H9 (cell line): ENCODE measurements around the gene TRIOBP. TPM values are rescaled to one million over a fixed set of nuclear protein-coding genes. Genes with fewer than 3 reads are reported as not detected.

Experiments
- DNase-seq: peaks from one replicate; pipeline ENCODE4 v3.0.0-alpha.2; 2017
- H2AFZ ChIP-seq: one replicate; pipeline ENCODE4 v1.6.1; 2013; ENCODE audit warnings: mild to moderate bottlenecking, low read length, control low read depth, moderate library complexity
- H2AK5ac ChIP-seq: 2 replicates; pipeline ENCODE4 v1.6.1; 2013; ENCODE audit warnings: low read length, control low read depth, mixed read lengths; ENCODE audit not compliant: insufficient read length
- H2BK120ac ChIP-seq: one replicate; pipeline ENCODE4 v1.6.1; 2013; ENCODE audit warnings: low read depth, mild to moderate bottlenecking, low read length, control low read depth, inconsistent platforms; ENCODE audit not compliant: poor library complexity, severe bottlenecking
- H2BK12ac ChIP-seq: 2 replicates; pipeline ENCODE4 v1.6.1; 2013; ENCODE audit warnings: low read length, control low read depth, mixed read lengths, low read depth; ENCODE audit not compliant: insufficient read length
- H2BK15ac ChIP-seq: 2 replicates; pipeline ENCODE4 v1.6.1; 2013; ENCODE audit warnings: low read depth, low read length, control low read depth
- H2BK20ac ChIP-seq: one replicate; pipeline ENCODE4 v1.6.1; 2013; ENCODE audit warnings: low read depth, mild to moderate bottlenecking, low read length, control low read depth, inconsistent platforms; ENCODE audit not compliant: poor library complexity, severe bottlenecking
- H2BK5ac ChIP-seq: 2 replicates; pipeline ENCODE4 v1.6.1; 2013; ENCODE audit warnings: low read length, control low read depth, mixed read lengths; ENCODE audit not compliant: insufficient read length
- H3K14ac ChIP-seq: 2 replicates; pipeline ENCODE4 v1.6.1; 2013; ENCODE audit warnings: low read length, control low read depth; ENCODE audit not compliant: insufficient read depth
- H3K18ac ChIP-seq: 2 replicates; pipeline ENCODE4 v1.6.1; 2013; ENCODE audit warnings: low read depth, mild to moderate bottlenecking, mixed read lengths, low read length, control low read depth; ENCODE audit not compliant: insufficient read length
- H3K23ac ChIP-seq: 2 replicates; pipeline ENCODE4 v1.6.1; 2013; ENCODE audit warnings: low read length, control low read depth, mixed read lengths, low read depth; ENCODE audit not compliant: insufficient read length
- H3K23me2 ChIP-seq: 2 replicates; pipeline ENCODE4 v1.6.1; 2013; ENCODE audit warnings: low read depth, mild to moderate bottlenecking, mixed read lengths, low read length, control low read depth; ENCODE audit not compliant: insufficient read length, poor library complexity, severe bottlenecking
- H3K27ac ChIP-seq: 2 replicates; pipeline ENCODE4 v1.5.1; 2013; ENCODE audit warnings: low read length, control low read depth, mixed read lengths, low read depth; ENCODE audit not compliant: insufficient read length
- H3K27me3 ChIP-seq: 2 replicates; pipeline ENCODE4 v1.6.1; 2013; ENCODE audit warnings: low read length, control low read depth, inconsistent platforms; ENCODE audit not compliant: insufficient read depth
- H3K4ac ChIP-seq: 2 replicates; pipeline ENCODE4 v1.6.1; 2013; ENCODE audit warnings: low read depth, mild to moderate bottlenecking, control low read depth, inconsistent platforms, low read length, moderate library complexity
- H3K4me1 ChIP-seq: 2 replicates; pipeline ENCODE4 v1.6.1; 2013; ENCODE audit warnings: low read length, control low read depth, inconsistent platforms; ENCODE audit not compliant: insufficient read depth
- H3K4me2 ChIP-seq: 2 replicates; pipeline ENCODE4 v1.6.1; 2013; ENCODE audit warnings: low read length, control low read depth, mixed read lengths; ENCODE audit not compliant: insufficient read length, insufficient read depth
- H3K56ac ChIP-seq: 2 replicates; pipeline ENCODE4 v1.6.1; 2013; ENCODE audit warnings: low read depth, mild to moderate bottlenecking, mixed read lengths, low read length, control low read depth; ENCODE audit not compliant: insufficient read length
- H3K79me1 ChIP-seq: 2 replicates; pipeline ENCODE4 v1.6.1; 2013; ENCODE audit warnings: low read depth, mild to moderate bottlenecking, moderate library complexity, low read length, control low read depth, inconsistent platforms; ENCODE audit not compliant: insufficient read depth, poor library complexity, severe bottlenecking
- H3K79me2 ChIP-seq: 2 replicates; pipeline ENCODE4 v1.6.1; 2013; ENCODE audit warnings: low read length, control low read depth, inconsistent platforms; ENCODE audit not compliant: insufficient read depth
- H3K9ac ChIP-seq: 2 replicates; pipeline ENCODE4 v1.6.1; 2013; ENCODE audit warnings: low read length, control low read depth, mixed read lengths; ENCODE audit not compliant: insufficient read length; ENCODE audit errors: extremely low read depth
- H3K9me3 ChIP-seq: one replicate; pipeline ENCODE4 v1.6.1; 2013; ENCODE audit warnings: low read depth, low read length, inconsistent platforms; ENCODE audit not compliant: control insufficient read depth
- H3T11ph ChIP-seq: one replicate; pipeline ENCODE4 v1.6.1; 2013; ENCODE audit warnings: mild to moderate bottlenecking, low read length, control low read depth, inconsistent platforms
- H4K20me1 ChIP-seq: one replicate; pipeline ENCODE4 v1.6.1; 2013; ENCODE audit not compliant: control insufficient read depth, insufficient read length, insufficient read depth
- H4K5ac ChIP-seq: 2 replicates; pipeline ENCODE4 v1.6.1; 2013; ENCODE audit warnings: low read depth, mild to moderate bottlenecking, mixed read lengths, low read length, control low read depth; ENCODE audit not compliant: insufficient read length
- H4K8ac ChIP-seq: replicated peaks from 2 replicates; pipeline ENCODE4 v1.6.1; 2013; ENCODE audit warnings: low read length, control low read depth, mixed read lengths, low read depth; ENCODE audit not compliant: insufficient read length
- H4K91ac ChIP-seq: 2 replicates; pipeline ENCODE4 v1.6.1; 2013; ENCODE audit warnings: low read depth, mild to moderate bottlenecking, moderate library complexity, mixed read lengths, low read length, control low read depth; ENCODE audit not compliant: insufficient read length
- H3K27ac Mint-ChIP-seq, 3 experiments: 2 replicates in 2 of 3; 3 replicates in 1 of 3; pipeline ENCODE4 v1.8.0; 2020 to 2021; ENCODE audit warnings: mixed read lengths in 3 of 3, mild to moderate bottlenecking in 1 of 3, moderate library complexity in 1 of 3
- H3K27me3 Mint-ChIP-seq: 2 replicates; pipeline ENCODE4 v1.8.0; 2021; ENCODE audit warnings: low read depth, mild to moderate bottlenecking, moderate library complexity, mixed read lengths
- H3K36me3 Mint-ChIP-seq, 3 experiments: 2 replicates in 2 of 3; 3 replicates in 1 of 3; pipeline ENCODE4 v1.8.0; 2020 to 2021; ENCODE audit warnings: low read depth in 3 of 3, mixed read lengths in 3 of 3; ENCODE audit not compliant: insufficient read depth in 1 of 3
- H3K4me1 Mint-ChIP-seq, 2 experiments: 2 replicates each; pipeline ENCODE4 v1.8.0; 2020; ENCODE audit warnings: mixed read lengths in 2 of 2
- H3K4me3 Mint-ChIP-seq, 2 experiments: 2 replicates in 1 of 2; 3 replicates in 1 of 2; pipeline ENCODE4 v1.8.0; 2020 to 2021; ENCODE audit warnings: mild to moderate bottlenecking in 2 of 2, mixed read lengths in 2 of 2, moderate library complexity in 1 of 2
- H3K9me3 Mint-ChIP-seq, 2 experiments: 2 replicates in 1 of 2; 3 replicates in 1 of 2; pipeline ENCODE4 v1.8.0; 2020; ENCODE audit warnings: mild to moderate bottlenecking in 2 of 2, mixed read lengths in 2 of 2, moderate library complexity in 1 of 2
- CTCF ChIP-seq: fragments of 200-600 bp; sonication (generic); conservative IDR thresholded peaks from 3 replicates; pipeline ENCODE4 v1.8.0; 2021; ENCODE audit warnings: antibody characterized with exemption, mild to moderate bottlenecking
- WGBS: extraction: QIAGEN DNeasy Blood & Tissue Kit; methylation state at CpG from one replicate; pipeline ENCODE4 v1.1.7; 2013; ENCODE audit warnings: missing lambda C conversion rate, low lambda C conversion rate, mixed read lengths; ENCODE audit not compliant: insufficient read length; ENCODE audit errors: extremely low coverage; 5-methylcytosine and 5-hydroxymethylcytosine counted together
- total RNA-seq: library from RNA; stranded (reverse); gene quantifications from 2 replicates; pipeline ENCODE4 v1.2.1, GENCODE V29; 2021

The TRIOBP gene
- total RNA-seq, 1 experiment from 2014 or later: 52.7 TPM

GRCh38 chr22:37701141-37701786 is 4.4 kb downstream of the TRIOBP start:
- Histone ChIP-seq H3K79me1 (no peaks in the 10 kb centered on the region), H3K27ac (no peak overlapping the region), H4K20me1 (no peaks in the 10 kb centered on the region), H3K4me2 (no peak overlapping the region), H4K5ac (no peak overlapping the region), H3K27me3 (no peaks in the 10 kb centered on the region), H2AFZ (no peak overlapping the region), H3K9me3 (no peaks in the 10 kb centered on the region), H2BK12ac (no peak overlapping the region), H3K4me1 (no peaks in the 10 kb centered on the region), H3K56ac (no peak overlapping the region), H4K8ac (no peak overlapping the region), H2BK20ac (no peak overlapping the region), H3K14ac (no peak overlapping the region), H3K23ac (no peak overlapping the region), H3K18ac (no peak overlapping the region), H3K4ac (no peak overlapping the region), H2BK5ac (no peak overlapping the region), H2BK15ac (no peak overlapping the region), H3K23me2 (no peaks in the 10 kb centered on the region), H2AK5ac (no peak overlapping the region), H4K91ac (no peak overlapping the region), H3T11ph (no peak overlapping the region), H3K9ac (no peak overlapping the region), H3K79me2 (no peaks in the 10 kb centered on the region; the same call in 1 of the 2 replicates), H2BK120ac (no peak overlapping the region)
- Mint-ChIP-seq H3K27me3 (no peaks in the 10 kb centered on the region; the same call in 1 of the 2 replicates), H3K4me1 (peaks cover 5 to 6% of the 10 kb centered on the region in 2 experiments; a peak in 3 of 4 replicates), H3K9me3 (no peaks in the 10 kb centered on the region; a peak in 1 of 5 replicates), H3K36me3 (peaks cover 30 to 65% (median 64%) of the 10 kb centered on the region in 3 experiments; a peak in 6 of 7 replicates), H3K27ac (no peak overlapping the region), H3K4me3 (no peak overlapping the region)
- no CpG with 5 or more reads among the region's 8 CpGs for WGBS
- no peak for TF ChIP-seq CTCF
- DNase-seq: no peak
